D721Med (cell line): ENCODE results near the gene CLDN6.

ENCODE experiments used
- DNase-seq: peaks from one replicate; pipeline ENCODE4 v3.0.0; 2011; ENCODE audit warnings: low spot score; ENCODE audit not compliant: insufficient read length
- FAIRE-seq: peaks from 2 replicates; lab custom pipeline; 2011; peaks lifted over from hg19 to GRCh38; lab: Jason Lieb, UNC
- CTCF ChIP-seq: IDR thresholded peaks from 2 replicates; pipeline ENCODE4 v1.5.1; 2012; ENCODE audit warnings: mild to moderate bottlenecking, control low read depth; ENCODE audit not compliant: insufficient read depth; ENCODE audit errors: missing control alignments

Gene CLDN6

GRCh38 chr16:2975161-2975795 lies 42.7 kb downstream of the CLDN6 start:
- DNase-seq: no peak
- FAIRE-seq: no peak
- no peak for TF ChIP-seq CTCF

- FAIRE-seq: no peak
These were observed 43.5 kb downstream of the CLDN6 start for GRCh38 chr16:2974319-2975056.

GRCh38 chr16:2973605-2974318 lies 44.2 kb downstream of the CLDN6 start:
- DNase-seq: no peak

More at GRCh38 chr16:2974319-2975056, 43.5 kb downstream of the CLDN6 start:
- DNase-seq: no peak
- TF ChIP-seq CTCF: no peak

GRCh38 chr16:2973093-2973492 lies 44.9 kb downstream of the CLDN6 start:
- DNase-seq (no peak), FAIRE-seq (no peak)
- TF ChIP-seq CTCF: no peak

More at GRCh38 chr16:2973605-2974318, 44.2 kb downstream of the CLDN6 start:
- TF ChIP-seq CTCF: no peak
- no peak for FAIRE-seq

GRCh38 chr16:2971985-2972784 lies 45.8 kb downstream of the CLDN6 start:
- no peak for TF ChIP-seq CTCF
- no peak for DNase-seq
- FAIRE-seq: no peak

- DNase-seq (no peak), FAIRE-seq (no peak)
These were observed 46.6 kb downstream of the CLDN6 start for GRCh38 chr16:2971134-2971984.

More at GRCh38 chr16:2971134-2971984, 46.6 kb downstream of the CLDN6 start:
- TF ChIP-seq CTCF: no peak
